HUES6 (cell line): ENCODE measurements around the gene SLC16A1.
"Not testable (repeated sequence)": the region's sequence is repeated elsewhere in the genome, so short reads cannot be mapped to it uniquely, and the experiment has no call there.

Source experiments
- H3K27ac ChIP-seq: 2 replicates; pipeline ENCODE4 v1.7.0; 2013; ENCODE audit warnings: low read depth, mild to moderate bottlenecking, low read length, inconsistent platforms
- H3K27me3 ChIP-seq: 2 replicates; pipeline ENCODE4 v1.6.1; 2013; ENCODE audit warnings: low read length; ENCODE audit not compliant: control insufficient read depth, insufficient read depth
- H3K36me3 ChIP-seq: 2 replicates; pipeline ENCODE4 v1.6.1; 2013; ENCODE audit warnings: low read length; ENCODE audit not compliant: control insufficient read depth, insufficient read depth
- H3K4me1 ChIP-seq: 2 replicates; pipeline ENCODE4 v1.6.1; 2013; ENCODE audit warnings: low read length; ENCODE audit not compliant: control insufficient read depth, insufficient read depth
- H3K4me3 ChIP-seq: 2 replicates; pipeline ENCODE4 v1.5.1; 2013; ENCODE audit warnings: low read depth, low read length
- H3K9ac ChIP-seq: one replicate; pipeline ENCODE4 v1.6.1; 2013; ENCODE audit warnings: mild to moderate bottlenecking, low read length
- H3K9me3 ChIP-seq: 2 replicates; pipeline ENCODE4 v1.6.1; 2013; ENCODE audit warnings: low read depth, low read length; ENCODE audit not compliant: control insufficient read depth, insufficient read depth

The SLC16A1 gene, protein sequence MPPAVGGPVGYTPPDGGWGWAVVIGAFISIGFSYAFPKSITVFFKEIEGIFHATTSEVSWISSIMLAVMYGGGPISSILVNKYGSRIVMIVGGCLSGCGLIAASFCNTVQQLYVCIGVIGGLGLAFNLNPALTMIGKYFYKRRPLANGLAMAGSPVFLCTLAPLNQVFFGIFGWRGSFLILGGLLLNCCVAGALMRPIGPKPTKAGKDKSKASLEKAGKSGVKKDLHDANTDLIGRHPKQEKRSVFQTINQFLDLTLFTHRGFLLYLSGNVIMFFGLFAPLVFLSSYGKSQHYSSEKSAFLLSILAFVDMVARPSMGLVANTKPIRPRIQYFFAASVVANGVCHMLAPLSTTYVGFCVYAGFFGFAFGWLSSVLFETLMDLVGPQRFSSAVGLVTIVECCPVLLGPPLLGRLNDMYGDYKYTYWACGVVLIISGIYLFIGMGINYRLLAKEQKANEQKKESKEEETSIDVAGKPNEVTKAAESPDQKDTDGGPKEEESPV

DNA sequence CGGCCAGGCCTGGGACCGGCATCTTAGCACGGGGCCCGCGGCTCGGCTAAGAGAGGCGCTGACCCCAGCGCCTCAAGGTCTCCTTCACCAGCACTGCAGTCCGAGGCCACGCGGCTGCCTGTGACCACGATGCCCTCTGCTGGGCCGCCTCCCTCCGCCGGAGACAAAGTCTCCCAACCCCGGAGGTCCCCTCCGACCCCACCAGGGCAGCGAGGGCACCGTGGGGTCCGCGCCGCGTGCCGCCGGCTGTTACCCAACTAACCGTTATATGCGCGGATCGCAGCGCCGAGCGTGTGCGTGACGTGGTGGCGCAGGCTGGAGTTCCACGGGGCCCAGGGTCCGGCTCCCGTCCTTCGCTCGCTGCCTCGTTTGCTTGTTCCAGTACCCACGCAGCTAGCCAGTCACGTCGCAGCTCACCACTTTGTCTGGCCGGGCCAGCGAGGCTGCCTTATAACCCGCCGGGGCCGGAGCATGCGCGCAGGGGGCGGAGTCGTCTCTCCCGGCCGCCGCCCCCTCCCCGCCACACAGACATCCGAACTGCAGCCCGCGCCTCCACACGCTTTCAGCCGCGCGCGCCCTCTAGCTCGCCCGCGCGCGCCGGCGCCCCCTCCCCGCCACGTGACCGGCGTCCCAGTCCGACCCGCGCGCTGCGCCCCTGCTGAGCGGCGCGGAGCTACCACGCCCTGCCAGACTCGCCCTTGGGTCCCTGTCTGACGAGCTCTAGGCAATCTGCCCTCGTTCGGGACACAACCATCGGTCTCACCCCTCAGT, at the start of gene SLC16A1:
TSS of gene SLC16A1 (minus strand) at position 424 of the 771 bp plus-strand sequence. CDS start 26,888 bp downstream, outside the sequence.
- Histone ChIP-seq H3K4me1 (peaks cover 38% of the 10 kb centered on the region), H3K4me3 (peak within 1 kb of the TSS; percentile 99), H3K9ac (peak within 1 kb of the TSS; percentile 98), H3K27me3 (no peaks in the 10 kb centered on the region), H3K9me3 (no peaks in the 10 kb centered on the region), H3K27ac (peak within 1 kb of the TSS; percentile 96), H3K36me3 (peaks cover 31% of the 10 kb centered on the region)

DNA sequence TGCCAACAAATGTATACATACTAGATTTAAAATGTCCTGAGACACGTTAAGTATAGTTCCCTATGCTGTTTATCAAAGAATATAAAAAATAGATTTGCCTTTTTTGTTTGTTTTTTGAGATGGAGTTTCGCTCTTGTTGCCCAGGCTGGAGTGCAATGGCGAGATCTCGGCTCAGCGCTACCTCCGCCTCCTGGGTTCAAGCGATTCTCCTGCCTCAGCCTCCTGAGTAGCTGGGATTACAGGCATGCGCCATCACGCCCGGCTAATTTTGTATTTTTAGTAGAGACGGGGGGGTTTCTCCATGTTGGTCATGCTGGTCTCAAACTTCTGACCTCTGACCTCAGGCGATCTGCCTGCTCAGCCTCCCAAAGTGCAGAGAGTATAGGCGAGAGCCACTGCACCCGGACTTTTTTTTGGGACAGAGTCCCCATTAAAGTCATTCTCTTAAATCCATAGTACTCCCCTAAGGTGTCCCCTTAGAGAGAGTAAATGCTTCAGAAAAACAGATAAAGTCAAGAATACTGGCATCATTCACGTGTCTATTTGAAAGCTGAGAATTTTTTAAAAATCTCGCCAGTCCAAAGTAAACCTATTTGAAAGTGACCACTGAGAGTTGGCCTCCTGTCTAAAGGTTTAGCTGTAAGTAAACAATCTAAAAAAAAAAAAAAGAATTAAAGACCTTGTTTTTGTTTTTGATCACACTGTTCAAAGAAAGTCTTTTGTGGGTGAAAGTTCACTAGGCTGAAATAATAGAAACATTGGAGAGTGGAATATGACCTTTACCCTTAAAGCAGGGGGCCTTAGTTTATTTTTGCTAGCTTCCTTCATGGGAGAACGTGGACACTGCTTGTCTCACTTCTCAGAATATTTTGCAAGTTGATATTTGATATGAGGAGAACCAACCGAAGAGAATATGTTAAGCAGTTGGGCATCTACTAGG, 48.0 kb upstream of the SLC16A1 start:
- Histone ChIP-seq H3K4me3 (no peak overlapping the region), H3K36me3 (peaks cover 9% of the 10 kb centered on the region; the same call in 1 of the 2 replicates), H3K27me3 (no peaks in the 10 kb centered on the region), H3K9me3 (no peaks in the 10 kb centered on the region), H3K9ac (no peak overlapping the region), H3K4me1 (no peaks in the 10 kb centered on the region; the same call in 1 of the 2 replicates), H3K27ac (no peak overlapping the region)

DNA sequence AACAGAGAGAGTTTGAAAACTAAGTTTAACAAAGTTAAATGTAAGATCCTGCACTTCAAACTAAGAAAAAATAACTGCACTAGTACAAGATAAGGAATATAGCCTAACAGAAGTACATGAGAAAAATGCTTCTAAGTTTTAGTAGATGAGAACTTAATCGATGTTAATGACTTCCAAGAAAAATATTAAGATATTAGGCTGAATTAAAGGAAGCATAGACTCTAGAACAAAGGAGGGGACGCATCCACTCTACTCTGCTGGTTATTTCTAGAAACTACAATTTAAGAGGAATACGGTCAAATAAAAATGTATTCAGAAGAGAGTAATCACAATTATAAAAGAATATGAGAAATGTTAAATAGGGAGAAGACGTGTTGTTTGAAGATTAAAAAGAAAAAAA, 46.3 kb upstream of the SLC16A1 start:
- no peak overlapping the region for H3K27ac ChIP-seq
- no peaks in the 10 kb centered on the region for H3K9me3 ChIP-seq
- peaks cover 8% of the 10 kb centered on the region for H3K36me3 ChIP-seq
- no peak overlapping the region for H3K4me3 ChIP-seq
- H3K9ac ChIP-seq, result no peak overlapping the region
- no peaks in the 10 kb centered on the region for H3K27me3 ChIP-seq
- peaks cover 4% of the 10 kb centered on the region; the same call in 1 of the 2 replicates for H3K4me1 ChIP-seq

DNA sequence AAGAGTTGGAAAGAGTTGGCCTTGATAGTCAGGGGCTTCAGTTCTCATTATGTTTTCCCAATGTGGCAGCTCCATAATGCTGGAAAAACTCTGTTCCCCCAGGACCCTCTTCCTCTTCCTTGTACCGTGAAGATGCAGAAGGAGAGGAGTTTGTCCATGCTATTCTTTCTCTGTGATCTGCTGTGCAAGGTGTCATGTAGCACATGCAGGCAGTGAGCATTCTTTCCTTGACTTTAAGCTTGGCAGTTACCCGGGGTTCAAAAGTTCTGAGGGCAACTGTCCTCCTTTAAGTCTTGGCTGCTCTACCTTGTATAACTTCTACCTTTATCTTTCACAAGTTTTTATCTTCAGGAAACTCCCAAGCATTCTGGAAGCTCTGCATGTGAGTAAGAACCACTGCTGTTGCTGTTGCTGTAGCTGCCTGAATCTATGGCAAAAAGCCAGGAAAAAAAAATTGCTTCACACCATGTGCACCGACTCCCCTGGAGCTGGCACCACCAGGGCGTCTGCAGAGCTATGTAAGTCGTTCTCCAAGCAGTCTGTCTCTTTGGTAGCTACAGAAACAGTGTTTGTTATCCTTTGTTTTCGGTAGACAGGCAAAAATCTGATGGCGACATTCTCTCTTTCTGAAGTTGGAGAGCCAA, 42.7 kb upstream of the SLC16A1 start:
- H3K4me3 ChIP-seq, result no peak overlapping the region
- H3K27ac ChIP-seq, result no peak overlapping the region
- peaks cover 8% of the 10 kb centered on the region for H3K36me3 ChIP-seq
- no peaks in the 10 kb centered on the region for H3K27me3 ChIP-seq
- no peaks in the 10 kb centered on the region for H3K9me3 ChIP-seq
- peaks cover 4% of the 10 kb centered on the region; the same call in 1 of the 2 replicates for H3K4me1 ChIP-seq
- H3K9ac ChIP-seq, result no peak overlapping the region

DNA sequence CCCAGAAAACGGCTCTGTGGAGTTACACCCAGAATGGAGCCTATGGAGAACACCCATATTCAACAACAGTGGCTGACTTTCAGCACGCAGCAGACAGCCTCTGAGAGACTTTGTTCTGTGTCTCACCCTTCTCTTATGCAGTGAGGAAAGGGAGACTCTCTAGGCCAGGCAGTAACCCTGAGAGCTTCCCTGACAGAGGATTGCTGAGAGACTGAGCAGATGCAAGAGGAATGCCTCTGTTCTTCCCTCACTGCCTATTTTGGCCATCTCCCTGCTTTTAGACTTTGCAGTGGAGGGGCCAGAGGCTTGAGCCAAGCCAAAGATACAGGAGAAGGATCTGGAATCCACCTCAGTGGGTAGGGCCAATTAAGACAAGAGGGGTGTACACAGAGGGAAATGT, 41.8 kb upstream of the SLC16A1 start:
- H3K9ac ChIP-seq, result no peak overlapping the region
- H3K27me3 ChIP-seq, result no peaks in the 10 kb centered on the region
- H3K36me3 ChIP-seq, result peaks cover 8% of the 10 kb centered on the region
- H3K9me3 ChIP-seq, result no peaks in the 10 kb centered on the region
- no peak overlapping the region for H3K27ac ChIP-seq
- H3K4me3 ChIP-seq, result no peak overlapping the region
- peaks cover 5% of the 10 kb centered on the region for H3K4me1 ChIP-seq

DNA sequence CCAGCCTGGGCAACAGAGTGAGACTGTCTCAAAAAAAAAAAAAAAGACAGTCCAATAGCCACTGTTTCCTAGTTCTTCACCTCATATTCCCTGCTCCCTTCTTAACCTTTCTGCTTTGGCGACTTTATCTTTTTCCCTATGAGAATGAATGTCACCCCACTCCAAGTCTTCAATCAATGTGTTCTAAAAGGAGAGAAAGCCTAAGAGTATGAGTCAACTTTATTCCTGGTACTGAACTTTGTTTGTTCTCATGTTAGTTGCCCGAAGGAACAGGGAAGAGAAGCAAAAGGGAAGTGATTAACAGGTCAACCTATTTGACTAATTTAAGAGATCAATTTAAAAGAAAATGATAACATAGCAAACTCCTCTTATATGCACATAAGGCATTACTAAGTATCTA, 39.9 kb upstream of the SLC16A1 start:
- no peak overlapping the region for H3K9ac ChIP-seq
- peaks cover 11% of the 10 kb centered on the region for H3K4me1 ChIP-seq
- no peaks in the 10 kb centered on the region for H3K9me3 ChIP-seq
- H3K36me3 ChIP-seq, result peaks cover 8% of the 10 kb centered on the region
- H3K4me3 ChIP-seq, result no peak overlapping the region
- H3K27me3 ChIP-seq, result no peaks in the 10 kb centered on the region
- H3K27ac ChIP-seq, result no peak overlapping the region

DNA sequence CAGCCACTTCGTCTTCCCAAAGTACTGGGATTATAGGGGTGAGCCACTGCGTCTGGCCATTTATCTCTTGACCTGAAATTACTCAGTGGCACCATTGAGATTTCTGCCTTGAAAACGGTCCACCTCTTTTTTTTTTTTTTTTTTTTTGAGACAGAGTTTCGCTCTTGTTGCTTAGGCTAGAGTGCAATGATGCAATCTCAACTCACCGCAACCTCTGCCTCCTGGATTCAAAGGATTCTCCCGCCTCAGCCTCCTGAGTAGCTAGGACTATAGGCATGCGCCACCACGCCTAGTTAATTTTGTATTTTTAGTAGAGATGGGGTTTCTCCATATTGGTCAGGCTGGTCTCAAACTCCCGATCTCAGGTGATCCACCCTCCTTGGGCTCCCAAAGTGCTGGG, 39.0 kb upstream of the SLC16A1 start:
- not testable (repeated sequence) for H3K9ac ChIP-seq, H3K9me3 ChIP-seq, H3K36me3 ChIP-seq, H3K4me3 ChIP-seq, H3K27ac ChIP-seq, H3K27me3 ChIP-seq
- peaks cover 11% of the 10 kb centered on the region for H3K4me1 ChIP-seq

DNA sequence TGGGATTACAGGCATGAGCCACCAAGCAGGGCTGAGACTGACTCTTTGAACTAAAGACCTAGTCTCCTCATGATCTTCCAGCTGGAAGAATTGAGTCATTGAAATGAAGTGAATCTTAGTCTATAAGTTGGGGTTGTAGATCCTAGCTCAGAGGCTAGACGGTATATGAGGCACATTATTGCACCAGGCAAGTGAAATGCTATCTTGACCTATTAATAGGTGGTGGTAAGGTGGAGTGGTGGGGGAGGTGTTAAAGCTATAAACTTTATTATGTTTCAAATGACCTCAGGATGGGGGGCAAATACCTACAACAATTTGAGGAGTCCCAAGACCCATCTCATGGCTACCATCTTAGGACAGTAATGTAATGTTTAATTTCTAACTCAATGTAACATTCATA, 36.8 kb upstream of the SLC16A1 start:
- no peaks in the 10 kb centered on the region for H3K36me3 ChIP-seq
- no peak overlapping the region for H3K9ac ChIP-seq
- H3K27ac ChIP-seq, result no peak overlapping the region
- H3K9me3 ChIP-seq, result no peaks in the 10 kb centered on the region
- no peak overlapping the region for H3K4me3 ChIP-seq
- peaks cover 7% of the 10 kb centered on the region for H3K4me1 ChIP-seq
- H3K27me3 ChIP-seq, result no peaks in the 10 kb centered on the region

DNA sequence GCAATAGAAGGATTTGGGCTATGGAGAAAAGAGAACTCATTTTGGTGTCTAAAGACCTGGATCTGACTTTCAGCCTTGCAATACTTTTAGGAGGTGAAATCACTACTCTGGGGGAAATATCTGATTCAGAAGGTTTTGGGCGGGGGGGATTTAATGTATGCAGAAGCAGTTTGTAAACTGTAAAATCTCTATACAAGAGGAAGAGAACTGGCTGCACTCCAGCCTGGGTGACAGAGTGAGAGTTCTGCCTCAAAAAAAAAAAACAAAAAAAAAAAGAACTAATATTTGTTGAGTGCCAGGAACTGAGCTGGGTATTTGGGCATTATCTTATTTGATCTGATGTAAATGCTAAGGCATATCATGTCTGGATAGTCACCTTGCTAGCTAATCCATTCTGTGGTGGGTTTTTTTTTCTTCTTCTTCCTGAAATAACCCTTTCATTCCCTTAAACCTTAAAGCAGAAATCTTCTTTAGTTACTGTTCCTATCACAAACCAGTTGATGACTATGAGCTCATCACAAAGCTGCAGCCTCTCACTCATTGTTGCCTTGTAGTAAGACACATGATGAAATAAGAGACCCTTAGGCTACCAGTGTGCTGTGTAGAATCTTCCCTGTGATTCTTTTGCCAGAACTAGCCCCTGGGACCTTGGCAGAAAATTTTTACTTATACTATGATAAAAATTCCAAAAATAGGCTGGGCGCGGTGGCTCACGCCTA, 35.6 kb upstream of the SLC16A1 start:
- Histone ChIP-seq H3K27me3 (no peaks in the 10 kb centered on the region), H3K9ac (no peak overlapping the region), H3K4me1 (peaks cover 7% of the 10 kb centered on the region), H3K9me3 (no peaks in the 10 kb centered on the region), H3K36me3 (no peaks in the 10 kb centered on the region), H3K27ac (no peak overlapping the region), H3K4me3 (no peak overlapping the region)

DNA sequence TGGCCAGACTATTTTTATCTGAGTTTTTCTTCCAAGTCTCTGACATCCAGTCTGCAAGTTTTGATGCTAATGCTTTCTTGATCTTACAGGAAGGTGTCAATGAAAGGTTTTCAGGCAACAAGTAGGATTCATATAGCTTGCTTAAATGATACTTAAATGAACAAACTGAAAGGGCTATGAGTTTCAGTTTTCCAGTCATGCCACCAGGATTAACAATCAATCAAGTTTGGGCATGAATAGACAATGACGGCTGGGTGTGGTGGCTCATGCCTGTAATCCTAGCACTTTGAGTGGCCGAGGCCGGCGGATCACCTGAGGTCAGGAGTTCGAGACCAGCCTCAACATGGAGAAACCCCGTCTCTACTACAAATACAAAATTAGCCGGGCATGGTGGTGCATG, 34.3 kb upstream of the SLC16A1 start:
- H3K4me3 ChIP-seq, result no peak overlapping the region
- peaks cover 7% of the 10 kb centered on the region for H3K4me1 ChIP-seq
- H3K36me3 ChIP-seq, result no peaks in the 10 kb centered on the region
- H3K9ac ChIP-seq, result no peak overlapping the region
- no peaks in the 10 kb centered on the region for H3K9me3 ChIP-seq
- H3K27ac ChIP-seq, result no peak overlapping the region
- no peaks in the 10 kb centered on the region for H3K27me3 ChIP-seq
